Measurements from ENCODE around the gene MAP2K5.
"Not testable (repeated sequence)": the region's sequence is repeated elsewhere in the genome, so short reads cannot be mapped to it uniquely, and the experiment has no call there.

Gene MAP2K5

DNA sequence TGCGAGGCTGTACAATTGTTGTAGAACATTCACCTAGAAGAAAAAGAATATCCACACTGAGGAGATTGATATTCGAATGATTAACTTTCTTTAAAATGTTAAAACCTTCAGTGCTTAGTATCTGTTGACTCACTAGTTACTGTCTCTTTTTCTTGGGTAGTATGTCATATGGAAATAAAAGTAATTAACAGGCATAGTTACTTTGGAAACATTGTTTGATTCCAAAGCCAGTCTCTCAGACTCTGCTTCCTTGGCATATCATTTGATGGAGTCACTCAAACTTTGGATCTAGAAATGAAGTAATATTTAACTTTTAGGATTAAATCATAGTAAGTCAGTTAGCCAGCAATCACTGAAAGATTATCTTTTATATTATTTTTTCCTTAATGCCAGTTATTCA, 63.4 kb downstream of the MAP2K5 start:
- DNase-seq = no peak

DNA sequence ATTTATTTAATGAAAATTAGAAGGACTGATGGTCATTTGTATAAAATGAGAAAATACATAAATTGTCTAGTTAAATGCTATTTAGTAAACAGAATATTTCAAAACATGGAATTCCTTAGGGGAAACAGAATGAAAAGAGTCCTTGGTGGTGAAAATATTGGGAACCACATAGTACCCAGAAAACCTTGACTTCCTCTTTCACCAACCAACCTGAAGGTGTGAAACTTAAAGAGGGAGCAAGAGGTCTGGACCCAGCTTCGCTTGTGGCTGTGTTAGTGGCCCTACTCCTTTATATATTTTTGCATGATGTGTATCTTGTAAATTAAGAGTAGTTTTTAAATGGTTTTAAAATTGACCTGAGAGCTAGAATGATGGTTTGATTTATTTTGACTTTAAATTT, 64.2 kb downstream of the MAP2K5 start:
- no peak for DNase-seq

DNA sequence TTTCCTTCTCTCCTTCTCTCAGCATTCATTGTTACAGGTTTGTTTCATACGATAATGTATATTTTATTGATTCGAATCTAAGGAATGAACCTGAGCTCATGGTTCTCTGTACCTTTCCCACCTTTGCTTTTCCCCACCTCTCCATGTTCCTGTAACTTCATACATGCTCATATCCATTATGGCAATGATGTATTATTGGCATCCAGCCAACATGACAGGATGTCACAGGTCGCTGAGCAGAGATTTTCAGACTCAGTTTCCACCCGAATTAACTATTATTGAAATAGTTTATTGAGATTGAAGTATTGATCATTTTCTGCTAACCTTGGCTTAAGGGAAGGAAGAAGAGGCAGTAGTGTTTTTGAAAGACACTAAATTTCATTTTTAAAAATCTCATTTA, 64.8 kb downstream of the MAP2K5 start:
- DNase-seq = no peak

DNA sequence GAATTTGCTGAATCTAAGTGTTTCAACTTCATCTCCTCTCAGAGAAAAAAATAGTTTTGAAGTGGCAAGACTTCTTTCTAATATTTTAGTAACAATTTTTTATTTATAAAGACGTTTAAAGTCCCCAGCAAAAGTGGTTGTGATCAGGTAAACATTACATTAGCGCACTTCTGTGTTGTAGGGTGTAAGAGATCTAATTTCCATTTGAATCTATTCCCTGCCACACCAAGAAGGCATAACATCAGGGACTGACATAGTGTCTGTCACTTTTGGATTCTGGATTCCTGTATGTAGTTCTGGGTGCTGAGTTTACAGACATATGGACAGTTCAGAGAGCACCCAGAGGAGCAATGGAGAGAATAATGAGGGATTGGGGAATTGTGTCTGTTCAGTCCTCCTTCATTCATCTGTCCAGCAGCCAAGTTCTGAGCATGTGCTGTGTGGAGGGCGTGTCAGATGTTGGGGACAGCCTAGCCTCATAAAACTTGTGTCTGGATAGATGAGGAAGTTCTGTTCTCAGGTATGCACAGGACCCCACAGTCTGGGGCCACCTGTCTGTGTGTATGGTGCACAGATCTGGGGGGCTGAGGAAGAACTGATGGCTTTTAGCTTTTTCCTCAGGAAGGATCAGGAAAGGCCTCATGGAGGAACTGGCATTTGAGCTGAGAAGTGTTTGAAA, 65.6 kb downstream of the MAP2K5 start:
- no peak for DNase-seq

DNA sequence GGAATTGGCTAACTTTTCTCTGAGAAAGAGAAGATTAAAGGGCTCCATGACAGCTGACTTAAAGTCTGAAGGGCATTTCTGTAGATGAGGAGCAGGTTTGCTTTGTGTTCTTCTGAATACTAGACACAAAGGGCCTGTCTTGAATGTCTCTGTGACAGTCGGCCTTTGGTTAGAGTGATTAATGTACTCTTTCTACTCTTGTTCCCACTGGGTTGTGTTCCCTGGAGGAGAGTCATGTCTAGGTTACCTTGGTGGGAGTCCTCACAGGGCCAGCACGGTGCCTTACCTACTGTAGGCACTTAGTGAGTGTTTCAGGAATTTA, 66.1 kb downstream of the MAP2K5 start:
- DNase-seq = no peak

DNA sequence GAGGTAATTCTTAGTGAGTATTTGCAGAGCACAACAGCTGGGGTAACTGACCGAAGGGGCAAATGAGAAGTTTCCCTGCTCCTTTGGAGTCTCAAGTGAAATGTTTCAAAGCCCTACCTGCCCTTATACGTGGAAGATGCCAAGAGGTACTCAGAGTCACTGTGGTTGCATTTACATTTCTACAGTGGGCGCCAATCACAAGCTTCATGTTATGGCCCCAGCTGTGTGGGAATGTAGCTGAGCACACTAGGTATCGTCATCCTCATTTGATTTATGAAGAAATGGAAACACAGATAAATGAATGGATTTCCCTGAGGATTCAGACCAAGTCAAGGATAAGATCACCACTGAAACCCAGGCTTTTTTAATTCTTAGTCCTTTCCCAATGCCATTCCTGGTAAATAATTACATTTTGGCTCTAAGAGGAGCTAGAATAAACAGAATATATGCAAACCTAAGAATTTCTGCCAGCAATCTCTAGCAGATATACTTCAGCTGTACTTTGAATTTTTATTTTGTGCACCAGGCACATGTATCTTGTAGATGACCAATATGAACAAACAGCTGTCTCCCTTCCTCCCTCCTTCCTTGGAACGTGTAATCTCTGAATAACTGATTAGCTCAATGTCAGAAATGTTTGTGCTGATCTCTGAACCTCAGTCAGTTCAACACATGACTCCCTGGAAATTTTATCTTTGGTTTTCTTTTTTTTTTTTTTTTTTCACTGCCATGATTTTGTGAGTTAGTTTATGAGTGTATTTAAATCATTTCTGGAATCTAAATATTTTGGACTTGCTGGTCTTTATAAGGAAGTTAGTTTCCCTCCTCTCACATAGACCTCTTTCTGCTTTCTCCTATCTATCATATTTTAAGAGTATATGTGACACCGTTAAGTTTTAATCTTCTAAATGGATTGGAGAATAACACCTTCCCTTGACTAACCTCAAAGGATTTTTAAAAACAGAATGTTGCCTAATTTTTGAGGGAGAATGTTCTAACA, 69.2 kb downstream of the MAP2K5 start:
- DNase-seq = no peak

DNA sequence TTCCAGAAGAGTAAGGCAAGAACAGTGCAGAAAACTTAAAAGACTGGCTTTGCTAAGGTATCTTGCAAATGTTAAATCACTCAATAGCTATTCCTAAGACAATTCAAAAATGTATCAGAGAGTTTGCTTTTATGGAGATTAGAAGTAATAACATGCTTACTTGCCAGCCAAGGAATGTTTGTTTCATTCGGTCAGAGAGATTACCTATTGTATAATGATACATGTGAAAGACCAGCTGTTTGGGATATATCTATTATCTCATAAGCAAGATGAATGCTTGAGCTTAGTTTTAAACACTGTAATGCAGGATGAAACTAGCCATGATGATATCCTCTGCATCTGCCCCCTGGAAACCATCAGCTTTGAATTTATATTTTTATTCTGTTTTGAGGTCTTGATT, 70.7 kb downstream of the MAP2K5 start:
- DNase-seq = no peak

DNA sequence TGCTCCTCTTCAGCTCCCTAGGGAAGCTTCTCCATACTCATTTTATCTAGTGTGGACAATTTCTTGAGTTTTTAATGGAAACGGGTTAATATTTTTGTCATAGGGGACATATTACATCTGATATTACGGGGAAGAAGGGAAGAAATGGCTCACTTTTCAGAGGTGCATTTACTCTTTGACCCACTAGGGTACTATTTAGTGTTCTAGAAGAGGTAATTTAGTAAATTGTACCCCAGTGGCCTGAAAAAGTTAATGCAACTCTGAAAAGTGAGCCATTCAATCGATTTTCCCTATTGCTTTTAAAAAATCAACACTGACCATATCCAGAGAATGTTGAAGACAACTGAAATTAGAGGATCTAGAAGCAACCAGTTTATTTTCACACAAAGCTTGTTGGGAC, 71.2 kb downstream of the MAP2K5 start:
- DNase-seq = no peak

DNA sequence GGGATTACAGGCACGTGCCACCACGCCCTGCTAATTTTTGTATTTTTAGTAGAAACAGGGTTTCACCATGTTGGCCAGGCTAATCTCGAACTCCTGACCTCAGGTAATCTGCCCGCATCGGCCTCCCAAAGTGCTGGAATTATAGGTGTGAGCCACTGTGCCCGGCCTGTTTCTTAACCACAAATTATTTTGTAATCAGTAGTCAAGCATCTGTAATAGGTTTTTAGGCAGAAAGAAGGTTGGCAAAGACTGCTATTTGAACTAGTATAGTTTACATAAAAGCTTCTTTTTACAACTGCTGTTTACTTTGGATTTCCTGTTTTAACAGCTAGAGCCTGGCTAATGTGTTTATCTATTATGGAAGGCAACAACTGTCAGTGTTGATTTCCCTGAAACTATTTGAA, 72.6 kb downstream of the MAP2K5 start:
- DNase-seq = not testable (repeated sequence)

DNA sequence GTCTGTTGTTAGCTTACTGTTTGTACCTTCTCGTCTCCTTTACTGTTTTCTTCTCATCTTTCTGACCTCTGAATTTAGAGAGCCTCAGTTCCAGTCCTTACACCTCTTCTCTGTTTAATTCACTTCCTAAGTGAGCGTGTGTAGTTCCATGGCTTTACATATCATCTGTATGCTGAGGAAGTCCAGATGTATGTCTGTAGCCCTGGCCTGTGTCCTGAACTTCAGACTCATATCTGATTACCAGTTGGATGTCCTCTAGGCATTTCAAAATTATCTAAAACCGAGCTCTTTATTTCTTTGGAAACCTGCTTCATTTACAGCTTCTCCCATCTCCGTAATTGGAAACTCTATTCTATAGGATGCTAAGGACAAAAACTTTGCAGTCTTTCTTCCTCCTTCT, 75.8 kb downstream of the MAP2K5 start:
- no peak for DNase-seq

DNA sequence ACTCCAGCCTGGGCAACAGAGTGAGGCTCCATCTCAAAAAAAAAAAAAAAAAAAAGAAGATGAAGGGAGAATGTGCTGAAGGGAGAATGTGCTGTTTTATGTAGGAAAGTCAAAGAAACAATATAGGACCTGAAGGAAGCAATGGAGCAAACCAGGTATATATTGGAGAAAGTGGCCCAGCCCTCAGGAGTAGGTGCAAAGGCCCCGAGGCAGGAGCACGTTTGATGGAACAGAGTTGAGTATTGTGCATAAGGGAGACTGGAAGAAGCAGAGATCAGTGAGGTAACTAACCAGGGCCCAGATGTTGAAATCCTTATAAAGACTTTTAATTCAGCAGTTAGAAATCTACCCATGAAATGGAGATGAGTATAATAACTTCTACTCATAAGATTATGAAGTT, 79.6 kb downstream of the MAP2K5 start:
- DNase-seq = no peak

DNA sequence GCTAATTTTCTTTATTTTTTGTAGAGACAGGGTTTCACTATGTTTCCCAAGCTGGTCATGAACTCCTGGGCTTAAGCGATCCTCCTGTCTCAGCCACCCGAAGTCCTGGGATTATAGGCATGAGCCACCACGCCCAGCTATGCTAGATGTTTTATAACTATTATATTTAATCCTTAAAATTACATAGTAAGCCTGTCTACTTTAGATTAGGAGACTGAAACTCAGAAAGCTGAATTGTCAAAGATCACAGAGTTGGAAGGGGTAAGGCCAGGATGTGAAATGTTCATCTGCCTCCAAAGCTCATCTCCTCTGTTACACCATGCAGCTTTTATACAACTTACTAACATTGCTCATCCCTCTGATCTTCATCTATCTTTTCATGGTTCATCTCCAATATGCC, 89.8 kb downstream of the MAP2K5 start:
- DNase-seq = no peak

DNA sequence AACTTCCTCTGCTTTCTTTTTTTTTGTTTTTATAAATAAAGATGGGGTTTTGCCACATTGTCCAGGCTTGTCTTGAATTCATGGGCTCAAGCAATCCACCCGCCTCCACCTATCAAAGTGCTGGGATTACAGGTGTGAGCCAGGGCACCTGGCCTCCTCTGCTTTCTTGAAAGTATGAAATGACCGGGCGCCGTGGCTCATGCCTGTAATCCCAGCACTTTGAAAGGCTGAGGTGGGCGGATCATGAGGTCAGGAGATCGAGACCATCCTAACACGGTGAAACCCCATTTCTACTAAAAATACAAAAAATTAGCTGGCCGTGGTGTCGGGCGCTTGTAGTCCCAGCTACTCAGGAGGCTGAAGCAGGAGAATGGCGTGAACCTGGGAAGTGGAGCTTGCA, 93.4 kb downstream of the MAP2K5 start:
- not testable (repeated sequence) for DNase-seq

DNA sequence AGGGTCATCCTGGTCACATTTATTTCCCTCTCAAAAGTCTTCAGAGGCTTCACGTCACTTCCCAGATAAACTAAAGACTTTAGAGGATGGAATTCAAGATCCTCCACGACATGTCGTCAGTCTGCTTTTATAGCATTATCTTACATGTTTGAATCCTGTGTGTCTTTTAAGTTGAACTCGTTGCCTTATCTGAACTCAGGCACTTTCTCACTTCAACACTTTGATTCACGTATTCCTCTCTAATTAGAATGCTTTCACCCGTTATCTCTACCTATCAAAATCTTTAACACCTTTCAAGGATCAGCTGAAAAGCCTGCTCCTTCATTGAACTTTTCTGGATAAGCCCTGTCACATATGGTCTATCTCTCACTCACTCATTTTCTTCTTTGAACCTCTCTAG, 97.1 kb downstream of the MAP2K5 start:
- no peak for DNase-seq

DNA sequence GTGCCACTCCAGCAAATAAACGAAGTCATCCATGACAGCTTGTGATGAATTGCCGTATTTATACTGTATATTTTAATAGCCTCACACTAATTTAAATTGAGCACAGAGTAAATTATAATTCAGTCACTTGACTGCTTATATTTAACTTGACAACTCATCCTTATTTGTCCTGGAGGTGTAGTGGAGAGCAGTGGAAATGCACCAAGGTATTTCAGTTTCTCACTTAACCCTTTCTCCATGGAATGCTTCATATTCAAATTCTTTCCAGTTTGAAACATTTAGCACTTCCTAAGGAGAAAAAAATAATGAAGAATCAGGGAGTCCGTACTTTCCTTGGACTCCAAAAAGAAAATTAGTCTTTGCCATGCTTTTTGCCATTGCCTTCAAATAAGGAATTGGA, 99.0 kb downstream of the MAP2K5 start:
- no peak for DNase-seq

DNA sequence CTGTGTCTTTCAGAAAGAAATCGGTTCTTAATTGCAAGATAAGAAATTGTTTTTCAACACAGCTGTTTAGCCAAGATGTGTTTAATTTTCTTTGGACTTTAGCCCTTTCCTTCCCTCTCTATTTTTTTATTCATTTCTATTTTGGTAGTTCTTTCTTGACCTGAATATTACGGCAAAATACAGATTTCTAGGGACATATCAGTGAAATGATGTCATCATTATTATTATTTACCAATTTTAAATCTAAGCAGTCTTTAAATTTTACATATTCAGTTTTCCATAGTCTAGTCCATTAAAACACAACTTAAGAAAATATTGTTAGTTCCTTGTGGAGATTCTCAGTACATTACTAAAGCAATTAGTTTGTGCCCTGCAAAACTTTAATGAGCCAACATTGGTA, 104.3 kb downstream of the MAP2K5 start:
- no peak for DNase-seq

DNA sequence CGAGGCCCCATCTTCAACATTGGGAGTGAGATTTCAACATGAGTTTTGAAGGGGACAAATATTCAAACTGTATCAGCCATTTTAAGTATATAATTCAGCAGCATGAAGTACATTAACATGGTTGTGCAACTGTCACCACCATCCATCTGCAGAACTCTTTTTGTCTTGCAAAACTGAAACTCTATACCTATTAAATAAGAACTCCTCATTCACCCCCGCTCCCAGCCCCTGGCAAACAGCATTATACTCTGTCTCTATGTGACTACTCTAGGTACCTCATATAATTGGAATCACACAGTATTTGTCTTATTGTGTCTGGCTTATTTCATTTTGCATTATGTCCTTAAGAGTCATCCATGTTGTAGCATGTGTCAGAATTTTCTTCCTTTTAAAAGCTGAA, 110.1 kb downstream of the MAP2K5 start:
- no peak for DNase-seq

DNA sequence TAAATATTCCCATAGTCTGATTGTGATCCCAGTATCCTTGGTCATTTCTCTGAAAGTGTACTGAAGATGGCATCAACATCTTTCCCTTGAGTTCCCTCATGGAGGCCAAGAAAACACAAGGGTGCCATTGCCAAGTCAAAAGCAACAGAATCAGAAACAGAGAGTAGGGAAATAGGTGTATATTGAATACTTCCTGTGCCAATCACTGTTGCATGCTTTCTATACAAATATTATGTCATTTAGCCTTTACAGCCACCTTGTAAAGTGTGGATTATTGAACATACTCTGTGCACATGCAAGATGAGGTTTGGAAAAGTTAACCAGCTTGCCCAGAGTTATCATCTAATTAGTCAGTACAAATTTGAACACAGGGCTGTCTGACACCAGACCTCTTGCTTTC, 117.9 kb downstream of the MAP2K5 start:
- DNase-seq = no peak

DNA sequence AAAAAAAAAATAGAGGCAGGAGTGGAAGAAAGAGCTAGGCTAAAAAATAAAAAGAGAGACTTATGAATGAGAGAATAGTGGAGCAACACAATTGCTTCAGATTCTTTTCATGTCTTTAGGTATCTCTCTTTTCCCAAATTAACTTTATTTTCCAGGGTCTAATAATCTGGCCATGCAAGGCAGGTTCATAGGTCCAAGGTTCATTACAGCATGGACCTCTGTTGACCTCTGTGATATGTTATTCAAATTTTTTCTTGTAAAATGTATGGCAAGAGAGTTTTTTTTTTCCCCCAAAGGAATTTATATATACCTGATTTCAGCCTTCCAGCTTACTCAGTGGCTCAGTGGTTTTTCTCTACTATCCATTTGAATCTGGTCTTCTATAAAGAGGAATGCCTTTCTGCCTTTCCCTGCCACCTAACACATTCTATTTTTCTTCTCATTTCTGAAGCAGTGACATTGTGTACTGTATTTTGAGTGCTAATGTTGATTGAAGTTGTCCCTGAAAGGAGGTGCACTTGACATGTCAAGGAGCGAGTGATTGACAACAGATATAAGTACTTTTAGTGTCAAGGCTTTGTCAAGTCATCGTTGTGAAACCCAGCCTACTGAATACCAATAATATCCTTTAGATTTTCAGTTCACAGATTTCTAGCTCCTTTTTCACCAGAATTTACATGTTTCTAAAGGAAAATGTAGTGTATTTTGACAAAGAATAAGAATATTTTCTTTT, 118.5 kb downstream of the MAP2K5 start:
- DNase-seq = no peak

DNA sequence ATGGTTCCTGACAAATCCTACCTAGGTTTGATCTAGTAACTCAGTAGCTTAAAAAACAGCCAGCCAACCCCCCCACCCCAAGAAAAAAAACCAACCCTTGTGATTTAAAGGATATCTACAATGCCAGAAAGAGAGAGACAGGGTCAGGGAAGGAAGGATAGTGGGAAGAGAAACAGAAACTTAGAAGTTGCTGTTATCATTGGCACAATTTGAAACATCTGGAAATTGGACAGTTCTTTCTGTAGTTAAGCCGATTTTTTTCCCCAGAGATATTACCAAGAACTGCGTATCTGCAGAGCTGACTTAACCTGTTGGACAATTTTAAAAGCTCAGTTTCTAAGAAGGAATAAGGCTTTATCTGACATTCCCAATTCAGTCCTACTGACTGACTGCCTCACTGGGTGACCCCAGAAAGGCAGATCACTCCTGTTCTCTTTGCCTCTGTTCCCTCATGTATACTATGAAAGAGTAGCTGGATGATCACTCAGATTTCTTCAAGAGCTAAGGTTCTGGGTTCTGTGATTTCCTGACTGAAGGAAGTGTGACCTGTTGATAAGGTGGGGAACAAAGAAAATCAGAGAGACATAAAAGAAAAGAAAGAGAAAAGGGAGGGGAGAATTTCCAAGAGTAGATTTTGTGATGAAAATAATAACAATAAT, 128.3 kb downstream of the MAP2K5 start:
- DNase-seq = no peak

DNA sequence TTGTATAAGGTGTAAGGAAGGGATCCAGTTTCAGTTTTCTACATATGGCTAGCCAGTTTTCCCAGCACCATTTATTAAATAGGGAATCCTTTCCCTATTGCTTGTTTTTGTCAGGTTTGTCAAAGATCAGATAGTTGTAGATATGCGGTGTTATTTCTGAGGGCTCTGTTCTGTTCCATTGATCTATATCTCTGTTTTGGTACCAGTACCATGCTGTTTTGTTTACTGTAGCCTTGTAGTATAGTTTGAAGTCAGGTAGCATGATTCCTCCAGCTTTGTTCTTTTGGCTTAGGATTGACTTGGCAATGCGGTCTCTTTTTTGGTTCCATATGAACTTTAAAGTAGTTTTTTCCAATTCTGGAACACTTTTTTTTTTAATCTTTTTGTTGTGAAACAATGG, 130.3 kb downstream of the MAP2K5 start:
- DNase-seq = not testable (repeated sequence)

DNA sequence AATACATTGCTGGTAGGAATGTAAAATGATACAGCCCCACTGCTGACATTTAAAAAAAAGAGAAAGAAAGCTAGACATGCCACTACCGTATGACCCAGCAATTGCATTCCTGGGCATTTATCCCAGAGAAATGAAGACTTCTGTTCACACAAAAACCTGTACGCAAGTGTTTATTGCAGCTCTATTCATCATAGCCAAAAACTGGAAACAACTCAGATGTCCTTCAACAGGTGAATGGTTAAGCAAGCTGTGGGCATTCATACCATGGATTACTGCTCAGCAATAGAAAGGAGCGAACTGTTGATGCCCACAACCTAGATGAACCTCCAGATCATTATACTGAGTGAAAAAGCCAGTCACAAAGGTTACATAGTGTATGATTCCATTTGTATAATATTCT, 132.5 kb downstream of the MAP2K5 start:
- DNase-seq = no peak

DNA sequence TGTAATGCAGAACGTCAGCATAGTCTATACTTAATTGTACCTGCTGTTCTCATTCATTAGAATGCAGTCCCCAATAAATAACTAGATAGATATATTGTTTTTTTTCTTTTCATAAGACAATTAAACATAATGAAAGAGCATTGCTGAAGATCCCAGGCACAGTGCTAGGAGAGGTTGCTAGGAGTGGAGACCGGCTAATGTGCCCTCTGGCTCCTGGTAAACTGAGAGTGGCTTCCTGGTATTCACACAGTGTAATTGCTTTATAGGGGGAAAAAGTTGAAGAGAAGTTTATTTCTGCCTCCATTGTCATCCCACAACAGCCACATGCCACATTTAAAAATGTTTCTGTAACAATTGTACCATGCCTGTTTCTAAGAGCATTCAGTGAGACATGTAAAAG, 135.6 kb downstream of the MAP2K5 start:
- no peak for DNase-seq
